ENCODE measurements around the gene MAML3. TPM values are rescaled to one million over a fixed set of nuclear protein-coding genes. Genes with fewer than 3 reads are reported as not detected.

The MAML3 gene
- total RNA-seq, 6 donors from 2014 or later: 9.6 to 31.4 (median 14.5) TPM

- H3K4me1 ChIP-seq: peaks cover 0 to 21% (median 9%) of the 10 kb centered on the region in 4 donors
Observed at GRCh38 chr4:140150636-140150885, 3.4 kb downstream of the MAML3 start.

GRCh38 chr4:140149846-140150635 is 3.9 kb downstream of the MAML3 start:
- WGBS, 2 donors: 1 to 2% methylated on average over 20 of the region's 20 CpGs
- no peaks in the 10 kb centered on the region for H3K36me3 ChIP-seq
- peaks cover 0 to 21% (median 9%) of the 10 kb centered on the region in 4 donors for H3K4me1 ChIP-seq
- TF ChIP-seq CTCF (IDR thresholded peaks at IDR 0.05): peak in 4 of 6 experiments; percentile 14 to 53 (median 21)
- no peak for TF ChIP-seq EP300 (IDR thresholded peaks at IDR 0.05)
- TF ChIP-seq POLR2AphosphoS5 (IDR thresholded peaks at IDR 0.05): peak in 1 of 2 donors; percentile 24
- H3K4me3 ChIP-seq: peak overlapping the region; percentile 63 to 88 (median 78)
- no peaks in the 10 kb centered on the region for H3K27me3 ChIP-seq
- H3K27ac ChIP-seq: peak overlapping the region; percentile 99
- DNase-seq (peak; percentile 88 to 90), ATAC-seq (ENCODE audit: low FRiP score in 2 of 2) (peak in 1 of 2 donors; percentile 9)
- no peaks in the 10 kb centered on the region for H3K9me3 ChIP-seq

More at GRCh38 chr4:140150636-140150885, 3.4 kb downstream of the MAML3 start:
- no peaks in the 10 kb centered on the region for H3K27me3 ChIP-seq
- peak overlapping the region; percentile 63 to 88 (median 78) for H3K4me3 ChIP-seq
- no peak for ATAC-seq (ENCODE audit: low FRiP score in 2 of 2)
- peak in 2 of 4 donors; percentile 24 to 58 for TF ChIP-seq POLR2A (IDR thresholded peaks at IDR 0.05)
- TF ChIP-seq POLR2AphosphoS5 (IDR thresholded peaks at IDR 0.05): no peak
- peak in 1 of 6 experiments; percentile 29 for TF ChIP-seq CTCF (IDR thresholded peaks at IDR 0.05)
- no peak for TF ChIP-seq EP300 (IDR thresholded peaks at IDR 0.05)
- peak in 1 of 2 donors; percentile 92 for DNase-seq
- no peaks in the 10 kb centered on the region for H3K9me3 ChIP-seq
- peak overlapping the region; percentile 99 for H3K27ac ChIP-seq
- 0% methylated on average over 4 to 13 of the region's 13 CpGs for WGBS, 2 donors
- no peaks in the 10 kb centered on the region for H3K36me3 ChIP-seq

GRCh38 chr4:140144050-140144449 is 9.9 kb downstream of the MAML3 start:
- WGBS, 2 donors: 88 to 99% methylated on average over 5 of the region's 5 CpGs
- no peak overlapping the region for H3K4me3 ChIP-seq
- ATAC-seq (ENCODE audit: low FRiP score in 2 of 2): no peak
- no peaks in the 10 kb centered on the region for H3K27me3 ChIP-seq
- no peak overlapping the region for H3K27ac ChIP-seq
- TF ChIP-seq POLR2A (IDR thresholded peaks at IDR 0.05) (no peak), EP300 (IDR thresholded peaks at IDR 0.05) (no peak), CTCF (IDR thresholded peaks at IDR 0.05) (no peak), POLR2AphosphoS5 (IDR thresholded peaks at IDR 0.05) (no peak)
- DNase-seq: no peak
- no peaks in the 10 kb centered on the region for H3K9me3 ChIP-seq
- peaks cover 0 to 13% (median 7%) of the 10 kb centered on the region in 4 donors for H3K4me1 ChIP-seq
- H3K36me3 ChIP-seq: no peaks in the 10 kb centered on the region

- DNase-seq (peak in 1 of 2 donors; percentile 29), ATAC-seq (ENCODE audit: low FRiP score in 2 of 2) (peak in 1 of 2 donors; percentile 66)
- H3K27ac ChIP-seq: peak overlapping the region in 3 of 4 donors; percentile 20 to 37 (median 36)
- no peaks in the 10 kb centered on the region for H3K36me3 ChIP-seq
- H3K9me3 ChIP-seq: no peaks in the 10 kb centered on the region
- TF ChIP-seq POLR2AphosphoS5 (IDR thresholded peaks at IDR 0.05) (no peak), CTCF (IDR thresholded peaks at IDR 0.05) (no peak), EP300 (IDR thresholded peaks at IDR 0.05) (no peak), POLR2A (IDR thresholded peaks at IDR 0.05) (no peak)
- 41 to 59% methylated on average over 4 of the region's 4 CpGs for WGBS, 2 donors
- no peaks in the 10 kb centered on the region for H3K27me3 ChIP-seq
- peaks cover under 1 to 25% (median 12%) of the 10 kb centered on the region in 4 donors for H3K4me1 ChIP-seq
- H3K4me3 ChIP-seq: no peak overlapping the region
Observed at GRCh38 chr4:140141210-140141835, 12.7 kb downstream of the MAML3 start.

Data from upper lobe of left lung (tissue), 6 donors.